Measurements from ENCODE around the gene PPM1J. TPM values are rescaled to one million over a fixed set of nuclear protein-coding genes. Genes with fewer than 3 reads are reported as not detected.

Gene PPM1J
- total and polyA plus RNA-seq, 2 of the 8 experiments (the other 6 are each of a cell fraction or from before 2014, with no cell fraction given): 19.4 to 31.6 TPM

- no peak for TF ChIP-seq EZH2 (IDR thresholded peaks at IDR 0.05; ENCODE audit: low read depth, low read length, severe bottlenecking)
Observed at GRCh38 chr1:112687785-112688496, 27.2 kb downstream of the PPM1J start (continued).

Measured in H1 (cell line).